Islet precursor cell (in vitro differentiated cells): ENCODE data around the gene HOXD12.

ENCODE experiments used
- DNase-seq: peaks from one replicate; pipeline ENCODE4 v3.0.0-alpha.2; 2018

Gene HOXD12

DNA sequence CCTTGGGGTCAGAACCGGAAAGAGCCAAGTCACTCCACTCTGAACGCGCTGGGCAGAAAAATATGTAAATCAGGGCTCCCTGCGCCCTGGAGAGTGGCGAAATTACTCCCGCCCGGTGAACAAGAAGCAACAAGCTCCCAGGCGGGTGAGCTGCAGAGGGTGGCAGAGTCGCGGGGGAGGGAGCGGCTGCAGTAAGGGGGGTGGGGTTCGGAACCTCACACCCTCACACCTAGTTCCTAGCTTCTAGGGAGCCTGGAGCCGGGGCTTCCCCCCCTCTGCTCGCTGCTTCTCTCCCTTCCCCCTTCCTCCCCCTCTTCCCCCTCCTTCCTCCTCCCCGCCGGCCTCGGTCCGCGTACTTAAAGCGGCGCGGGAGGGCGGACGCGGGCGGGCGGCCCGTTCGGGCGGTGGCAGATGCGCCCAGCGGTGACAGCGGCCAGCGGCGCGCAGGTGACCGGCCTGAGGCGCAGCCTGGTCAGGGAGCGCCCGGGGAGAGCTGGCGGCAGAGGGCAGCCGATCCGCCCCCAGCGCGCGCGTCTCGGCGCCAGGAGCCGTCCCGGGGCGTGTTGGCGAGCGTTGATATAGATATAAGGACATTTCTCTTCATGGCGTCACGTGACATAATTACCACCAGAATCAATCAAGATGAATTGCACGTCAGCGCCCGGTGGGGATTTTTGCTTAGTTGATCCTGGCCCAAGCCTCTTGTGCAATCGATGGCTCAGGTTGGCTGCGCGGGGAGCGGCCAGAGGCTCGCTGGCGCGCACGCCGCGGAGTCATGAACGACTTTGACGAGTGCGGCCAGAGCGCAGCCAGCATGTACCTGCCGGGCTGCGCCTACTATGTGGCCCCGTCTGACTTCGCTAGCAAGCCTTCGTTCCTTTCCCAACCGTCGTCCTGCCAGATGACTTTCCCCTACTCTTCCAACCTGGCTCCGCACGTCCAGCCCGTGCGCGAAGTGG lies 7.3 kb downstream of the HOXD12 start, which contains the start of gene HOXD11:
Gene HOXD11, plus strand, starts transcription at position 700 of the 959 bp plus-strand sequence. Its CDS starts 76 bp downstream, at position 776.
- DNase-seq, result no peak

DNA sequence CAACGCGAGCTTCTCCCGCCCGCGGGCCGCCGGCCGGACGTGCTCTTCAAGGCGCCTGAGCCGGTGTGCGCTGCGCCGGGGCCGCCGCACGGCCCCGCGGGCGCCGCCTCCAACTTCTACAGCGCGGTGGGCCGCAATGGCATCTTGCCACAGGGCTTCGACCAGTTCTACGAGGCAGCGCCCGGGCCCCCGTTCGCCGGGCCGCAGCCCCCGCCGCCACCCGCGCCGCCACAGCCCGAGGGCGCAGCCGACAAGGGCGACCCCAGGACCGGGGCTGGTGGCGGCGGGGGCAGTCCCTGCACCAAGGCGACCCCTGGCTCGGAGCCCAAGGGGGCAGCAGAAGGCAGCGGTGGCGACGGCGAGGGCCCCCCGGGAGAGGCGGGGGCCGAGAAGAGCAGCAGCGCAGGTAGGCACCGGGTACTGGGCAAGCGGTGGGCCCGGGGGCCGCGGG lies 8.2 kb downstream of the HOXD12 start:
- DNase-seq, result peak; percentile 45

DNA sequence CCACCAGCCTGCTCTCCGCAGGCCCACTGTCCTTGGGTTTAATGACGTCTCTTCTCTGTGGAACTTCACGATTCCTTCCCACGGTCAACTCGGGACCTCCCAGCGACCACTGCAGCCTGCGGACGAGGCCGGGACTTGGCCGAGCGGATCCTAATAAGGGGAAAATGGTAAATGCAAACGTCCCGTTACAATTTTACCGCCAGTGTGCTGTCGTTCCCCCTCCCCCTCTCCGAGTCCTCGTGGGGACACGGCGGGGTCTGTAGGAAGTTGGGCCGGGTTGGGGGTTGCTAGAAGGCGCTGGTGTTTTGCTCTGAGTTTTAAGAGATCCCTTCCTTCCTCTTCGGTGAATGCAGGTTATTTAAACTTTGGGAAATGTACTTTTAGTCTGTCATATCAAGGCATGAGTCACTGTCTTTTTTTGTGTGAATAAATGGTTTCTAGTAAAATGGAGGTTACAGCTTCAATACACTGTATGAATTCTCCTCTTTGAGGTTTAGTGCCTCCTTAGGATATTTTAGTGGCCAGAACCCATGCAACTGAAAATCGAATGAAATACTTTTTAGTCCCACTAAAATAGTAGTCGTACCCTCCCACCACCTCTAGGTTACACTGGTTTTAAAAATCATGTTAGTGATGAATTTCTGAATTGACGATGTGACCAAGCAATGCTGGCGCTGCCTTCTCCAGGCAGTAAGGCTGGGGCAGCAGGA lies 9.8 kb downstream of the HOXD12 start:
- no peak for DNase-seq

DNA sequence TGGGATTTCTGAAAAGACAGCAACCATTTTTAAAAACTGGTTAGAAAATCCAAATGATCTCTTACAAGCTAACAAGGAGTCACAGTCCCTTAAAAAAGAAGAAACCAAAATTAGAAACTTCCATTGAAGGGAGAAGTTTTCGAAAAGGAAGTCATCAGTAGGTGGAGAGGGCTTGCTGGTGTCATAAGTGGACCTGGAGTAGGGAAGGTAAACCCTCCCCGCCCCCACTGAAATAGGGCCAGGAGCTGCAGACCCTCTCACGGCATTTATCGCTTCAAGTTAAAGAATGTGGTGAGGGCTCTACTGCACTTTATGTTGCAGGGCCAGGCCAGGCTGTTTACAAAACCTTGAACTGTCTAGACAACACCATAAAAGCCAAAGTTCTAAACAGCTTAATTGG lies 10.4 kb downstream of the HOXD12 start:
- peak; percentile 65 for DNase-seq

- DNase-seq, result no peak
Measured at GRCh38 chr2:176110415-176111308, 11.1 kb downstream of the HOXD12 start.

DNA sequence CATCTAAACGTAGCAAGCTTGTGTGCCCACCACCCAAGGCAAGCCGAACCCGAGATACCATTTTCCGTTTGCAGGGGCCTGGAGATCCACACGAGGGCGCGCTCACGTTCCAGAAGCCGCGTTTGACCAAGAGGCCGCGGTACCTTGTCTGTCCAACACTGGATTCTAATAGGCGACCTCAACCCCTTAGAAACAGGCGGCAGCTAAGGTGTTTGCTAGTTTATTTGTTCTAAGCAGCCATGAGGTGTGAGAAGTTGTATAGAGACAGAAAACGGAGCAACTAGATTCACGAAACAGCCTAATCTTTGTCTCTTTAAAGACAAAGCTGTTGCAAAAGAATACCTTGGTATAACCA lies 11.7 kb downstream of the HOXD12 start:
- DNase-seq, result peak; percentile 86

- DNase-seq, result no peak
Measured at GRCh38 chr2:176111846-176112374, 12.3 kb downstream of the HOXD12 start.

- no peak for DNase-seq
Measured at GRCh38 chr2:176112375-176113302, 13.0 kb downstream of the HOXD12 start.

GRCh38 chr2:176114120-176114929 lies 14.7 kb downstream of the HOXD12 start:
- no peak for DNase-seq

DNA sequence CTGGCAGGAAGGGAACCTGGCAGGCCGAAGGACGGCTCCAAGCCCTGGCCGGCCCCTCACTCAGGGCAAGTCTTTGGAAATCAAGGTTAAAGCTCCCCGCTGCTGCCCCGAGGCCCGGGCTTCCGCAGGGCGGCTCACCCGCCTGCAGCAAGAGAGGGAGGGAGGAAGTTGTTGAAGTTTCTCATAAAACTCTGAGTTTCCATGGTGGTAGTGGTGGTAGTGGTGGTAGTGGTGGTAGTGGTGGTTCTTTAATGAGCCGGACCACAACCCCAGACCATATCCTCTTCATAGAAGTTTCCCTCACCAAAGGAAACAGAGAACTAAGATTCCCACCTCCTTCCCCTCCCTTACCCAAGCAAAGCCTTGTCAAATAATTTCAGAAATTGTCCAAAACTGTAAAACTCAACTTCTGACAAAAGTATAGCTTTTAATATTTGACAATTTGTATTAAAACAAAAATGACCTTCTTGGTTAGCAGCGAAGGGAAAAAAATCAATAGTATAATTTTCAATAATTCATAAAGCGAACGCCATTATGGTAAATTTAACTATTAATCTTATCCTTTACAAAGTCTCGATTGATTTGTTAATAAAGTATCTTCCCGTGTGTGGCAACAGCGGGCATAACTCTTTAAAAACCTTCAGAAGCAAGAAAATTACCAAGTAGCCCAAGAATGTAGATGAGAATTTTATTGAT lies 15.5 kb downstream of the HOXD12 start:
- DNase-seq, result no peak

- peak; percentile 88 for DNase-seq
Measured at GRCh38 chr2:176115883-176116813, 16.6 kb downstream of the HOXD12 start, which contains the start of gene HOXD10. TSS of gene HOXD10 (plus strand) at chr2:176116778. CDS start at chr2:176116834, 56 bp downstream.

GRCh38 chr2:176117162-176117822 lies 17.7 kb downstream of the HOXD12 start:
- DNase-seq, result no peak

DNA sequence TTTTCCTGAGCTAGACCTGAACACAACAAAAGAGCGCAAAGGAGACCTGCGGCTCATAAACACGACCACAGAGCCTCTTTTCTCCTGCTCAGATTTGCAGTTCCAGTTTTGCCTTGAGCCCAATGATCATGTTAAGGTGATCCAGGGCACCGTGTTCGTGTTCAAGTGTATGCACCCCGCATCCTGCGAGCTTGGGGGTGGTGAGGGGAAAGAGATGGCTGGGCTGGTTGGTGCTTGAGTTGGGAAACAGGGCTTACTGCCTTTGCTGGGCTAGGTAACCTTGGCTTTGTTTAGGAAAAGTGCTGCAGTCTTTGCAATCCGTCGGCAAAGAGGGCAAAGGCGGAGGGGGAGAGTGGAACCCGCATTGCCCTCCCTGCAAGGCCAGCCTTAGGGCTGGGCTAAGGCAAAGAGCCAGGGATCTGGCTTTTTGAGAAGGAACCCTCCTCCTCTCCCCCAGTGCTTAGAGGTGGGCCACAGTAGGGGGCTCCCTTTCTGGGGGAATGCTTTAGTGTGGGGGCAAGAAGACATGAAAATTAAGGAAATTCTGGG lies 18.3 kb downstream of the HOXD12 start:
- DNase-seq, result no peak

DNA sequence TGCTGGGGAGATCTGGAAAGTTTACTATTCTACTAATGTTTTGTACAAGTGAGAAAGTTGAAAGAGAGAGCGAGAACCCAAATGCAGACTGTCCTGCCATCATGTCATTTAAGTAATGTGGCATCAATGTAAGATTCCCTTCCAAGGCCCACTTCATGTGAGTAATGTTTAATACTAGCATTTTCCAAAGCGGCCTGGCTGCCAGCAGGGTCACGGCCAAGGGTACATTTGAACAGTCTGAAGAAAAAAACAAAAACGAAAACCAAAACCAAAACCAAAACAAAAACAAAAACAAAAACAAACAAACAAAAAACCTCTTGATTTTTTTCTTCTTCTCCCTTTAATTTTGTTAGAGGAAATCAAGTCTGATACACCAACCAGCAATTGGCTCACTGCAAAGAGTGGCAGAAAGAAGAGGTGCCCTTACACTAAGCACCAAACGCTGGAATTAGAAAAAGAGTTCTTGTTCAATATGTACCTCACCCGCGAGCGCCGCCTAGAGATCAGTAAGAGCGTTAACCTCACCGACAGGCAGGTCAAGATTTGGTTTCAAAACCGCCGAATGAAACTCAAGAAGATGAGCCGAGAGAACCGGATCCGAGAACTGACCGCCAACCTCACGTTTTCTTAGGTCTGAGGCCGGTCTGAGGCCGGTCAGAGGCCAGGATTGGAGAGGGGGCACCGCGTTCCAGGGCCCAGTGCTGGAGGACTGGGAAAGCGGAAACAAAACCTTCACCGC lies 19.2 kb downstream of the HOXD12 start:
- DNase-seq, result no peak

GRCh38 chr2:176120364-176121189 lies 21.0 kb downstream of the HOXD12 start:
- DNase-seq, result no peak
